K562 (cell line): ENCODE data around the gene HNRNPLL. TPM values are rescaled to one million over a fixed set of nuclear protein-coding genes. Genes with fewer than 3 reads are reported as not detected.

Experiments
- ATAC-seq: fragments of 200-7000 bp; cut with Tn5 transposase; 3 replicates; pipeline ENCODE4 v1.9.1; 2020; ENCODE audit warnings: moderate library complexity
- BruUV-seq: library from RNA; stranded (reverse); fragments of 400-500 nt; replicated peaks from 2 replicates; lab custom pipeline; 2021; lab: Mats Ljungman, UMichigan
- CTCF ChIA-PET: fragments of 300-600 bp; formaldehyde crosslinking; extraction: SDS; loops from one replicate; lab custom pipeline; 2021; ENCODE audit warnings: low intra/inter-chr PET ratio; lab: Yijun Ruan, JAX
- POLR2A ChIA-PET: fragments of 300-600, 350-650 bp; sonication (Branson Sonifier 250); formaldehyde crosslinking; extraction: SDS; loops from one replicate; lab custom pipeline; 2021; ENCODE audit warnings: antibody characterized with exemption, inconsistent platforms; lab: Yijun Ruan, JAX
- DNase-seq, 4 experiments: peaks; one replicate each; pipeline versions ENCODE4 v3.0.0 to v3.0.0-alpha.2; 2011 to 2018; ENCODE audit warnings: low spot score in 3 of 4, mixed read lengths in 3 of 4; ENCODE audit errors: extremely low read depth in 1 of 4
- FAIRE-seq: peaks from 2 replicates; lab custom pipeline; 2011; peaks lifted over from hg19 to GRCh38; lab: Jason Lieb, UNC
- H2AFZ ChIP-seq: 2 replicates; pipeline ENCODE4 v1.6.0; 2011; ENCODE audit warnings: low read depth, low read length, control low read depth, inconsistent platforms
- H3K27ac ChIP-seq: fragments of 200-600 bp; 3 replicates; pipeline ENCODE4 v1.8.0; 2011; ENCODE audit warnings: low read depth, mild to moderate bottlenecking, control low read depth, inconsistent platforms, low read length, moderate library complexity, mixed read lengths; ENCODE audit errors: extremely low read depth
- H3K27me3 ChIP-seq, 2 experiments: fragments of 300-600 bp in 1 of 2; 2 replicates in 1 of 2; 3 replicates in 1 of 2; pipeline versions ENCODE4 v1.6.0 to v1.8.0; 2011; ENCODE audit warnings: inconsistent platforms in 2 of 2, low read length in 2 of 2, mild to moderate bottlenecking in 1 of 2, mixed read lengths in 1 of 2, moderate library complexity in 1 of 2; ENCODE audit not compliant: control insufficient read depth in 2 of 2, insufficient read depth in 2 of 2
- H3K36me3 ChIP-seq: fragments of 300-600 bp; 3 replicates; pipeline ENCODE4 v1.8.0; 2011; ENCODE audit warnings: mild to moderate bottlenecking, low read length, inconsistent platforms; ENCODE audit not compliant: control insufficient read depth, insufficient read depth
- H3K4me1 ChIP-seq, 2 experiments: fragments of 200-600 bp in 1 of 2; replicated peaks in 1 of 2; 2 replicates in 1 of 2; 3 replicates in 1 of 2; pipeline versions ENCODE4 v1.5.1 to v1.8.0; 2011; ENCODE audit warnings: inconsistent platforms in 2 of 2, low read length in 2 of 2, mild to moderate bottlenecking in 1 of 2, mixed read lengths in 1 of 2, moderate library complexity in 1 of 2; ENCODE audit not compliant: control insufficient read depth in 2 of 2, insufficient read depth in 2 of 2
- H3K4me2 ChIP-seq: 2 replicates; pipeline ENCODE4 v1.6.1; 2011; ENCODE audit warnings: low read length, control low read depth, inconsistent platforms, mixed read lengths; ENCODE audit not compliant: insufficient read depth
- H3K4me3 ChIP-seq: fragments of 200-600 bp; sonication (generic), shearing (Covaris generic); 2 replicates; pipeline ENCODE4 v1.5.1; 2016; ENCODE audit warnings: control low read depth, inconsistent platforms
- H3K79me2 ChIP-seq: fragments of 200-600 bp; 3 replicates; pipeline ENCODE4 v1.8.0; 2011; ENCODE audit warnings: low read length, inconsistent platforms; ENCODE audit not compliant: control insufficient read depth, insufficient read depth
- H3K9ac ChIP-seq, 2 experiments: 2 replicates each; pipeline versions ENCODE4 v1.6.0 to v1.6.1; 2011; ENCODE audit warnings: low read depth in 2 of 2, low read length in 2 of 2, control low read depth in 1 of 2, inconsistent platforms in 1 of 2, mild to moderate bottlenecking in 1 of 2, mixed read lengths in 1 of 2; ENCODE audit not compliant: insufficient read depth in 1 of 2
- H3K9me1 ChIP-seq: one replicate; pipeline ENCODE4 v1.6.0; 2011; ENCODE audit warnings: inconsistent platforms, mild to moderate bottlenecking, low read length, moderate library complexity; ENCODE audit not compliant: control insufficient read depth, insufficient read depth
- H3K9me3 ChIP-seq: replicated peaks from 2 replicates; pipeline ENCODE4 v1.5.1; 2011; ENCODE audit warnings: low read depth, low read length, inconsistent platforms; ENCODE audit not compliant: control insufficient read depth, insufficient read depth
- H4K20me1 ChIP-seq: replicated peaks from 2 replicates; pipeline ENCODE4 v1.6.1; 2011; ENCODE audit warnings: low read length, inconsistent platforms, mixed read lengths; ENCODE audit not compliant: control insufficient read depth, insufficient read depth
- ATF2 ChIP-seq: sonication (generic); formaldehyde crosslinking; IDR thresholded peaks from 2 replicates; pipeline ENCODE4 v1.8.1; 2022; ENCODE audit warnings: missing genetic modification reagents
- HINFP ChIP-seq: fragments of 450-650 bp; conservative IDR thresholded peaks from 2 replicates; pipeline ENCODE4 v1.6.1; 2016; ENCODE audit warnings: missing genetic modification characterization, low read depth, mild to moderate bottlenecking, control low read depth, missing compliant biosample characterization
- NFATC3 ChIP-seq: fragments of 450-650 bp; IDR thresholded peaks from 2 replicates; pipeline ENCODE4 v1.6.1; 2017; ENCODE audit warnings: mild to moderate bottlenecking
- RBM25 ChIP-seq: fragments of 200-400 bp; formaldehyde crosslinking; IDR thresholded peaks from 2 replicates; pipeline ENCODE4 v1.6.1; 2018; ENCODE audit warnings: low read length, low read depth, moderate library complexity; ENCODE audit not compliant: severe bottlenecking
- RHOXF2B ChIP-seq: fragments of 250-450 bp; sonication (Bioruptor Pico); conservative IDR thresholded peaks from 2 replicates; pipeline ENCODE4 v1.5.1; 2021
- SUPT5H ChIP-seq: fragments of 450-650 bp; IDR thresholded peaks from 2 replicates; pipeline ENCODE4 v1.6.1; 2016
- ZBTB40 ChIP-seq, 2 experiments: fragments of 450-650 bp in 1 of 2; sonication (generic) in 1 of 2; formaldehyde crosslinking in 1 of 2; IDR thresholded peaks; 2 replicates each; pipeline versions ENCODE4 v1.7.1 to v1.9.0; 2016 to 2022; ENCODE audit warnings: inconsistent platforms in 1 of 2, mild to moderate bottlenecking in 1 of 2, missing genetic modification reagents in 1 of 2
- ZC3H4 ChIP-seq: sonication (generic); formaldehyde crosslinking; IDR thresholded peaks from 2 replicates; pipeline ENCODE4 v1.9.0; 2021; ENCODE audit warnings: missing genetic modification reagents, borderline replicate concordance
- ZNF146 ChIP-seq: IDR thresholded peaks from one replicate; pipeline ENCODE4 v1.6.1; 2018; ENCODE audit warnings: missing compliant biosample characterization; ENCODE audit not compliant: unreplicated experiment
- in situ Hi-C: fragments of 300-500 bp; cut with MboI; formaldehyde crosslinking; loops from 4 replicates; pipeline ENCODE4 v1.15.0; 2018; ENCODE audit warnings: inconsistent platforms, mixed read lengths
- intact Hi-C: fragments of 100-400 bp; cut with micrococcal nuclease; formaldehyde crosslinking; loops from 2 replicates; pipeline ENCODE4 v1.14.2; 2022
- polyA plus RNA-seq, 8 experiments: library from polyadenylated mRNA; depleted of rRNA in 4 of 8; stranded (reverse) in 5 of 8; unstranded in 3 of 8; fragments of >200 nt; fragmentation: Nextera tagmentation in 2 of 8; fragmentation: Illumina TruSeq in 1 of 8; extraction: Ambion mirVana in 2 of 8; extraction: Trizol in 1 of 8; gene quantifications; 2 replicates each; pipeline versions ENCODE4 v1.2.1 to v1.2.3, GENCODE V29; 2011 to 2014; ENCODE audit warnings: inconsistent platforms in 1 of 8, missing spikeins in 1 of 8
- total RNA-seq, 7 experiments: library from RNA; depleted of rRNA in 6 of 7; stranded (reverse); fragments of >200 nt in 6 of 7; fragmentation: Illumina TruSeq in 2 of 7; extraction: Trizol in 2 of 7; gene quantifications; 2 replicates each; pipeline versions ENCODE4 v1.2.1 to v1.2.3, GENCODE V29; 2011 to 2021; ENCODE audit warnings: low replicate concordance in 1 of 7

Gene HNRNPLL
- total and polyA plus RNA-seq, 9 of the 15 experiments (the other 6 are each of a cell fraction or from before 2014, with no cell fraction given): 19.8 to 135 (median 57.8) TPM

GRCh38 chr2:38632980-38633379 lies 30.3 kb upstream of the HNRNPLL start:
- Histone ChIP-seq H3K27me3 (no peaks in the 10 kb centered on the region), H3K9me3 (no peaks in the 10 kb centered on the region), H3K9ac (no peak overlapping the region), H4K20me1 (no peaks in the 10 kb centered on the region), H2AFZ (no peak overlapping the region), H3K9me1 (no peaks in the 10 kb centered on the region), H3K4me2 (no peak overlapping the region), H3K36me3 (no peaks in the 10 kb centered on the region), H3K27ac (no peak overlapping the region), H3K4me1 (peaks cover 0 to 5% of the 10 kb centered on the region in 2 experiments; a peak in 2 of 5 replicates), H3K4me3 (no peak overlapping the region), H3K79me2 (no peaks in the 10 kb centered on the region)
- TF ChIP-seq NFATC3 (no peak), RBM25 (peak; percentile 56), RHOXF2B (no peak), ZBTB40 (IDR thresholded peaks at IDR 0.05) (no peak), ZBTB40 (CRISPR knock-in tag; IDR thresholded peaks at IDR 0.05) (no peak), ZNF146 (CRISPR knock-in tag) (peak; percentile 78), SUPT5H (no peak), ATF2 (CRISPR knock-in tag) (no peak), HINFP (tag) (no peak), ZC3H4 (CRISPR knock-in tag) (no peak)
- DNase-seq (no peak), ATAC-seq (no peak), FAIRE-seq (no peak)
- no TSS peak for BruUV-seq
- in situ Hi-C loops (no loop called here), intact Hi-C loops (no loop called here)
- ChIA-PET POLR2A (no interaction called here), CTCF (no interaction called here)
